ENCODE measurements around the gene EVA1C. TPM values are rescaled to one million over a fixed set of nuclear protein-coding genes. Genes with fewer than 3 reads are reported as not detected.
A peak's percentile ranks its signal among the peaks of the same experiment; 100 is the strongest.
"Not testable (repeated sequence)": the region's sequence is repeated elsewhere in the genome, so short reads cannot be mapped to it uniquely, and the experiment has no call there.

EVA1C gene
- total RNA-seq, result 12.8 TPM
- long read RNA-seq, transcript EVA1C-201 (8 exons, 1,998 nt), result major isoform, 5 of 10 reads
- long read RNA-seq, partial matches to known transcripts, result 0 of 10 reads
- long read RNA-seq, other reads (novel, unspliced or antisense), result 2 of 10 reads

GRCh38 chr21:32412162-32413014 lies at the start of gene EVA1C:
EVA1C (plus strand) TSS chr21:32412706; CDS start chr21:32412854, 148 bp downstream.
- ATAC-seq (peak; percentile 68), DNase-seq (ENCODE audit: missing footprints) (peak; percentile 84)
- intact Hi-C loops (cut with DNase I), result loop anchor here (2.0 to 5.0 kb wide), 3 partner anchors 44 to 200 kb away; partner anchors contain the start of gene CFAP298

GRCh38 chr21:32364387-32364786 lies 48.1 kb upstream of the EVA1C start:
- ATAC-seq (peak; percentile 42), DNase-seq (ENCODE audit: missing footprints) (no peak)
- intact Hi-C loops (cut with DNase I), result no loop called here

DNA sequence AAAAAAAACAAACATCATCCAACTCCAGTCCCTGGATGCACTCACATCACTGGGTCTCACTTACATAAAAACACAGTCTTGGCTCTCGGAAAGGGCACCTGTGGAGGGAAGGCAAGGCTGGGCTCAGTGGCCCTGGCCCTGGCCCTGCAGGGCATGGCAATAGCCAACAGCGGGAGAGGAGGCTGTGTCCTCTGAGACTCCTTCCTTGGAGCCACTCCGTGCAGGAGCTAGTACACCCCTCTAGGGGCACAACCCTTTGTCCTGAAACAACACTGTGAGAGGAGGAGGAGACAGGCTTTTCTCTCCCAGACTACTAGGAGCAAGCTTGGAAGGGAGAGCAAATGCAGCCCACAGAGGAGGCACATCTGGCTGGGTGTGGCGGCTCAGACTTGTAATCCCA lies 47.7 kb upstream of the EVA1C start:
- ATAC-seq, result no peak
- intact Hi-C loops (cut with DNase I), result no loop called here

DNA sequence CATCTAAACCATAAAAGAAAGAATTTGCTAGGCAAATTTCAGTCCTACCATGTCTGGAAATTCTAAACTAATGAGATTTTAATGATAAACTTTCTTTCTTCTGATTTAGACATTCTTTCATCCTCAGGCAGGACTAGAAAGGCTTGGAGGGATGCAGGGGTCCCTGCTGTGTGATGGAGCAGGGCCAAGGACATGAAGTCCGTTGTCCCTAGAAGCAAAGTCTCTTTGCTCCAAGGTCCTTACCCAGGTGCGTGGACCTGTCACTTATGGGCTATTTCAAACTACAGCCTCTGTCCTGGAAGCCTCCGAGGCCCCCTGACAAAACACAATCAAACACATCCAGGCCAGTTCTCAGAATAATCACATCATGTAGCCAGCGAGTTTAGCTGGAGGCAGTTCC lies 46.3 kb upstream of the EVA1C start:
- ATAC-seq, result no peak
- intact Hi-C loops (cut with DNase I), result no loop called here

More for the DNA sequence above, 47.7 kb upstream of the EVA1C start:
- no peak for DNase-seq (ENCODE audit: missing footprints)

GRCh38 chr21:32367158-32367557 lies 45.3 kb upstream of the EVA1C start:
- intact Hi-C loops (cut with DNase I), result no loop called here
- DNase-seq (ENCODE audit: missing footprints) (no peak), ATAC-seq (no peak)

More for the DNA sequence above, 46.3 kb upstream of the EVA1C start:
- no peak for DNase-seq (ENCODE audit: missing footprints)

DNA sequence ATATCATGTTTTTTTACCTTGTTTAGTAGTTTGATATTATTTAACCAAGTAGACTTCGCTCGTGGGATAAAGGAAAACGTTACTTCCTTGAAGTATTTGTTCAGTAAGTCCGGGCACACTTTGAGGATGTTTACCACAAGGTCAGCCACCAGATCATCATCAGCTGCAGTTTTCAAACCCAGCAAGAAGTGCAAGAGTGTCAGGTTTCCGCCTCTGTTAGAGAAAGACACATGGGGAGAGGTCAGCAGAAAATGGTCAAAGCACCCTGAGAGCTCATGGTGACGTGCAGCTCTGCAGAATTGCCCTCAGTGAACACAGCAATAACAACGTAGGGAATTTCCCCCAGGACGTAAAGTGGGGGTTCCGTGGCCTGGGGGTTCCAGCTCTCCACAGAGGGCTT lies 44.1 kb upstream of the EVA1C start:
- no peak for ATAC-seq
- intact Hi-C loops (cut with DNase I), result no loop called here

GRCh38 chr21:32368961-32369360 lies 43.5 kb upstream of the EVA1C start:
- intact Hi-C loops (cut with DNase I); ATAC-seq; DNase-seq (ENCODE audit: missing footprints): not testable (repeated sequence)

More for the DNA sequence above, 44.1 kb upstream of the EVA1C start:
- DNase-seq (ENCODE audit: missing footprints), result no peak

- no peak for ATAC-seq
- DNase-seq (ENCODE audit: missing footprints), result no peak
- intact Hi-C loops (cut with DNase I), result no loop called here
Measured at GRCh38 chr21:32370998-32371766, 41.3 kb upstream of the EVA1C start.

DNA sequence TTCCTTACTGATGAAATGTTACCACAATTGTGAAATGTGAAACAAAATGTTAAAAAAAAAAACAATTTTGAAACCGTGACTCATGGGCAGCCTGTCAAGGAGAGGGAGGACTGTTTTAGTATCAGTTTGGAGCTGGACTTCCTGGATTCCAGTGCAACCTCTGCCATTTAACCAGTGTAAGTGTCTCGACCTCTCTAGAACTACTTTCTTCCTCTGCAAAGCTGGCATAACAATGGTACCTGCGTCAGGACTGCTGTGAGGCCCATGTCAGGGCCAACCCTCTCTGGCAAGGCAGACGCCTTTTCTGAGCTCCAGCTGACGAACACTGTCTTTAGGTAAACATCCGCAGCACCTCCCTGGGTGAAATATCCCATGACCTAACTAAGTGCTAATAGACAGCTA lies 40.6 kb upstream of the EVA1C start:
- intact Hi-C loops (cut with DNase I), result no loop called here
- DNase-seq (ENCODE audit: missing footprints) (no peak), ATAC-seq (peak; percentile 54)

GRCh38 chr21:32372755-32373154 lies 39.8 kb upstream of the EVA1C start:
- DNase-seq (ENCODE audit: missing footprints) (no peak), ATAC-seq (no peak)
- intact Hi-C loops (cut with DNase I), result no loop called here

- no peak for DNase-seq (ENCODE audit: missing footprints)
- intact Hi-C loops (cut with DNase I), result no loop called here
Measured at GRCh38 chr21:32377506-32377905, 35.0 kb upstream of the EVA1C start.

GRCh38 chr21:32377991-32378390 lies 34.5 kb upstream of the EVA1C start:
- no peak for ATAC-seq
- no peak for DNase-seq (ENCODE audit: missing footprints)
- intact Hi-C loops (cut with DNase I), result no loop called here

More at GRCh38 chr21:32377506-32377905, 35.0 kb upstream of the EVA1C start:
- ATAC-seq, result no peak

GRCh38 chr21:32378956-32379355 lies 33.5 kb upstream of the EVA1C start:
- DNase-seq (ENCODE audit: missing footprints), result no peak
- intact Hi-C loops (cut with DNase I), result no loop called here
- peak; percentile 63 for ATAC-seq

DNA sequence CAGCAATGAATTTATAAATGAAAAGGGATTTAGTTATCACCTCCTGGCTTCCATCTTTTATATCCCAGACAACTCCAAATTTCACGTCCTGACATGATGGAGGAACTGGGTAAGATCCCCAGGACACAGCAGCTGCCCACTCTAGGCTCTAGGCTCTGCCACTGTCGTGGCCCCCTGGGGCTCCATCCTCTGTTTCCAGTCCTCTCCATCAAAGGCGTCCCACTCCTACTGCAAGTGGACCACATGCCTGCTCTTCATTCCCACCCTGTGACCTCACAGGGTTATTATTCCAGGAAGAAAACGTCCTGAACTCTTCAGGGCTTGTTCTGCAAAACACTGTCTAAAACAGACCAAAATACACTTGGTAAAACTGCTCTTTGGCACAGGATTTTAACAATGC lies 31.6 kb upstream of the EVA1C start:
- DNase-seq (ENCODE audit: missing footprints), result no peak
- no peak for ATAC-seq
- intact Hi-C loops (cut with DNase I), result no loop called here

DNA sequence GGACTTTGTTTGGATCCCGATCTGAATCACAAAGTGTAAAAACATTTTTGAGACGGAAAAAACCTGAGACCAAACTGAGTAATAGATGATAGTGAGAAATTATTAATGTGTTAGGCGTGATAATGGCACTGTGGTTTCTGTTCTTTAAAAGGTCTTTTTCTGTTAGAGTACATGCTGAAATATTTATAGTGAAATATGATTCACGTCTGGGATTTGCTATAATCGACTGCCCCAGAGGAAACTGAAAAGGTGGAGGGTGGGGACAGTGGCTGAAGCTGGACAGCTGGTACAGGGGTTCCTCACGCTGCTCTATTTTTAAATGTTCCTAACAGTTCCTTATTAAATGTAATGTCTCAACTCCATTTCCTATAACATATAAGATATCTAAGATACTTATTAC lies 30.9 kb upstream of the EVA1C start:
- no peak for DNase-seq (ENCODE audit: missing footprints)
- no peak for ATAC-seq
- intact Hi-C loops (cut with DNase I), result no loop called here

DNA sequence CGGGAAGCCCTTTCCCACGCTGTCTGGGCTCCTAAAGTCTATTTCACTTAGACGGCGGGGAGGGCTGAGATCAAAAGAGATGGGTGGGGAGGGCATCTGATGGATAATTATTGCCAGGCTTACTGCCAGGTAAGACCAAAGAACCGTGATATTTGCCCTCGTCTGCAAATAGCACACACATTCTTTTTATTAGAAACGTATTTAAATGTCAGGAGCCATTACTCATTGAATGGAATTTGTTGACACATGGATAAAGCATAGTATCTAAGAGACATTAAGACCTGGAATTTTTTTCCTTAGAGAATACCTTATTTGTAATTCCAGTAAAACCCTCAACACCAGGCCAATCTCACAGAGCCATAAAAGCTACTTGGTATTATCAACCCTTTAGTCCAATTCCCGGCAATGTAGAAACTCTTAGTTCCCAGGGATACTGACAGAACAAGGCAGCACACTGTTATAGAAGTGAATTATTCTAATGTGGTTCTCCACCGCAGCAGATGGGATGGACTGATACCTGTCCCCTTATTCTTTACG lies 30.3 kb upstream of the EVA1C start:
- intact Hi-C loops (cut with DNase I), result no loop called here
- DNase-seq (ENCODE audit: missing footprints) (no peak), ATAC-seq (no peak)

- DNase-seq (ENCODE audit: missing footprints) (no peak), ATAC-seq (no peak)
- intact Hi-C loops (cut with DNase I), result no loop called here
Measured at GRCh38 chr21:32383812-32384211, 28.7 kb upstream of the EVA1C start.

GRCh38 chr21:32386195-32386870 lies 26.2 kb upstream of the EVA1C start:
- intact Hi-C loops (cut with DNase I), result no loop called here
- ATAC-seq (peak; percentile 84), DNase-seq (ENCODE audit: missing footprints) (no peak)

DNA sequence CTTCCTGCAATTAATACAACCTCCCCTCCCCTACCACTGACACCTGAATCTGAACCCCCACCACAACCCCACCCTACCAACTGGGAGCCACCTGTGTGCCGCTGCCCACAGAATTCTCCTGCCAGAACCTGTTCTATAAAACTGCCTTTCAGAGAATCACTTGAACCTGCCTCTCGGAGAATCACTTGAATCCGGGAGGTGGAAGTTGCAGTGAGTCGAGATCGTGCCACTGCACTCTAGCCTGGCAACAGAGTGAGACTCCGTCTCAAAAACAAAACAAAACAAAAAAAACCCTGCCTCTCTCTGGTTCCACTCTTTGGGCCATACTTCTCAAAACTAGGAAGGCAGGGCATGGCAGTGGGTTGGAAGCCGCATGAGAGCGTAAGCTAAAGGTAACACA lies 25.4 kb upstream of the EVA1C start:
- ATAC-seq, result no peak
- intact Hi-C loops (cut with DNase I), result no loop called here
- no peak for DNase-seq (ENCODE audit: missing footprints)
